ENCODE measurements around the gene HOXB8.

The HOXB8 gene

GRCh38 chr17:48621410-48622392, 6.6 kb upstream of the HOXB8 start:
- no peak for DNase-seq
- peaks cover 99% of the 10 kb centered on the region for H3K27me3 ChIP-seq
- H3K4me1 ChIP-seq, result no peaks in the 10 kb centered on the region
- TF ChIP-seq CTCF (IDR thresholded peaks at IDR 0.05; ENCODE audit: low read depth, low read length), result no peak
- no peaks in the 10 kb centered on the region for H3K36me3 ChIP-seq
- H3K9me3 ChIP-seq, result no peaks in the 10 kb centered on the region
- H3K4me3 ChIP-seq (ENCODE audit: low read depth, low read length), result no peak overlapping the region

- DNase-seq, result no peak
- Histone ChIP-seq H3K4me3 (ENCODE audit: low read depth, low read length) (no peak overlapping the region), H3K9me3 (no peaks in the 10 kb centered on the region), H3K4me1 (no peaks in the 10 kb centered on the region), H3K36me3 (no peaks in the 10 kb centered on the region), H3K27me3 (peaks cover 100% of the 10 kb centered on the region)
- TF ChIP-seq CTCF (IDR thresholded peaks at IDR 0.05; ENCODE audit: low read depth, low read length), result no peak
Measured at GRCh38 chr17:48620461-48621139, 5.5 kb upstream of the HOXB8 start.

- no peak for TF ChIP-seq CTCF (IDR thresholded peaks at IDR 0.05; ENCODE audit: low read depth, low read length)
- DNase-seq, result no peak
- H3K27me3 ChIP-seq, result peaks cover 100% of the 10 kb centered on the region
- H3K36me3 ChIP-seq, result no peaks in the 10 kb centered on the region
- no peaks in the 10 kb centered on the region for H3K4me1 ChIP-seq
- H3K4me3 ChIP-seq (ENCODE audit: low read depth, low read length), result no peak overlapping the region
- no peaks in the 10 kb centered on the region for H3K9me3 ChIP-seq
Measured at GRCh38 chr17:48619826-48620449, 4.8 kb upstream of the HOXB8 start.

GRCh38 chr17:48618256-48618896, 3.3 kb upstream of the HOXB8 start:
- TF ChIP-seq CTCF (IDR thresholded peaks at IDR 0.05; ENCODE audit: low read depth, low read length), result peak; percentile 95
- Histone ChIP-seq H3K36me3 (no peaks in the 10 kb centered on the region), H3K9me3 (no peaks in the 10 kb centered on the region), H3K4me3 (ENCODE audit: low read depth, low read length) (no peak overlapping the region), H3K4me1 (no peaks in the 10 kb centered on the region), H3K27me3 (peaks cover 97% of the 10 kb centered on the region)
- peak; percentile 81 for DNase-seq

GRCh38 chr17:48617471-48618255, 2.6 kb upstream of the HOXB8 start:
- H3K27me3 ChIP-seq, result peaks cover 96% of the 10 kb centered on the region
- H3K4me3 ChIP-seq (ENCODE audit: low read depth, low read length), result no peak overlapping the region
- no peak for TF ChIP-seq CTCF (IDR thresholded peaks at IDR 0.05; ENCODE audit: low read depth, low read length)
- H3K36me3 ChIP-seq, result no peaks in the 10 kb centered on the region
- no peaks in the 10 kb centered on the region for H3K9me3 ChIP-seq
- no peak for DNase-seq
- no peaks in the 10 kb centered on the region for H3K4me1 ChIP-seq
